ENCODE data around the gene ANKRD31.

GRCh38 chr5:75192264-75192663 is 44.4 kb downstream of the ANKRD31 start:
- TF ChIP-seq POLR2A (IDR thresholded peaks at IDR 0.05): no peak
- TF ChIP-seq, protein P1, sequence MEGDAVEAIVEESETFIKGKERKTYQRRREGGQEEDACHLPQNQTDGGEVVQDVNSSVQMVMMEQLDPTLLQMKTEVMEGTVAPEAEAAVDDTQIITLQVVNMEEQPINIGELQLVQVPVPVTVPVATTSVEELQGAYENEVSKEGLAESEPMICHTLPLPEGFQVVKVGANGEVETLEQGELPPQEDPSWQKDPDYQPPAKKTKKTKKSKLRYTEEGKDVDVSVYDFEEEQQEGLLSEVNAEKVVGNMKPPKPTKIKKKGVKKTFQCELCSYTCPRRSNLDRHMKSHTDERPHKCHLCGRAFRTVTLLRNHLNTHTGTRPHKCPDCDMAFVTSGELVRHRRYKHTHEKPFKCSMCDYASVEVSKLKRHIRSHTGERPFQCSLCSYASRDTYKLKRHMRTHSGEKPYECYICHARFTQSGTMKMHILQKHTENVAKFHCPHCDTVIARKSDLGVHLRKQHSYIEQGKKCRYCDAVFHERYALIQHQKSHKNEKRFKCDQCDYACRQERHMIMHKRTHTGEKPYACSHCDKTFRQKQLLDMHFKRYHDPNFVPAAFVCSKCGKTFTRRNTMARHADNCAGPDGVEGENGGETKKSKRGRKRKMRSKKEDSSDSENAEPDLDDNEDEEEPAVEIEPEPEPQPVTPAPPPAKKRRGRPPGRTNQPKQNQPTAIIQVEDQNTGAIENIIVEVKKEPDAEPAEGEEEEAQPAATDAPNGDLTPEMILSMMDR (IDR thresholded peaks at IDR 0.05): no peak

All from adrenal gland (tissue), 5 donors.